HUES48 (cell line): ENCODE results near the gene PPY.
"Not testable (repeated sequence)": the region's sequence is repeated elsewhere in the genome, so short reads cannot be mapped to it uniquely, and the experiment has no call there.

ENCODE experiments used
- H3K27ac ChIP-seq: one replicate; pipeline ENCODE4 v1.7.0; 2013; ENCODE audit warnings: low read depth, low read length, inconsistent platforms
- H3K27me3 ChIP-seq: 2 replicates; pipeline ENCODE4 v1.6.1; 2013; ENCODE audit warnings: mild to moderate bottlenecking, low read length; ENCODE audit not compliant: control insufficient read depth, insufficient read depth
- H3K36me3 ChIP-seq: 2 replicates; pipeline ENCODE4 v1.6.1; 2013; ENCODE audit warnings: low read length; ENCODE audit not compliant: control insufficient read depth, insufficient read depth
- H3K4me1 ChIP-seq: 2 replicates; pipeline ENCODE4 v1.6.1; 2013; ENCODE audit warnings: mild to moderate bottlenecking, low read length; ENCODE audit not compliant: control insufficient read depth, insufficient read depth
- H3K4me3 ChIP-seq: 2 replicates; pipeline ENCODE4 v1.5.1; 2013; ENCODE audit warnings: mild to moderate bottlenecking, low read depth, low read length
- H3K9ac ChIP-seq: 2 replicates; pipeline ENCODE4 v1.6.1; 2013; ENCODE audit warnings: mild to moderate bottlenecking, low read depth, low read length, moderate library complexity
- H3K9me3 ChIP-seq: 2 replicates; pipeline ENCODE4 v1.6.1; 2013; ENCODE audit warnings: low read length; ENCODE audit not compliant: control insufficient read depth, insufficient read depth

PPY gene

DNA sequence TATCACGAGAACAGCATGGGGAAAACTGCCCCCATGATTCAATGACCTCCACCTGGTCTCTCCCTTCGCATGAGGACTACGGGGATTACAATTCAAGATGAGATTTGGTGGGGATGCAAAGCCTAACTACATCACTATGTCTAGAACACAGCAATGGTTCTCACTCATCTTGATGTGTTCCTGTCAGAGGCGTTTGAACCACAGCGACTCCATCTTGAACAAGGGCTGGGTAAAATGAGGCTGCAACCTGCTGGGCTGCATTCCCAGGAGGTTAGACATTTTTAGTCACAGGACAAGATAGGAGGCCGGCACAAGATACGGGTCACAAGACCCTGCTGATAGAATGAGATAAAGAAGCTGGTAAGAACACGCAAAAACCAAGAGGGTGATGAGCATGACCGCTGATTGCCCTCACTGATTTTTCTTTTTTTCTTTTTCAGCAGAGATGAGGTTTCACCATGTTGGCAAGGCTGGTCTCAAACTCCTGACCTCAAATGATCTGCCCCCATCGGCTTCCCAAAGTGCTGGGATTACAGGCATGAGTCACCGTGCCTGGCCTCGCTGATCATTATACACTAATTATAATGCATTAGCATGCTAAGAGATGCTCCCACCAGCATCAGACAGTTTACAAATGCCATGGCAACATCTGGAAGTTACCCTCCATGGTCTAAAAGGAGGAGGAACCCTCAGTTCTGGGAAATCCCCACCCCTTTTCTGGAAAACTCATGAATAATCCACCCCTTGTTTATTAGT, 3.0 kb upstream of the PPY start:
- H3K36me3 ChIP-seq = no peaks in the 10 kb centered on the region
- H3K27ac ChIP-seq = no peak overlapping the region
- no peaks in the 10 kb centered on the region; the same call in 1 of the 2 replicates for H3K4me1 ChIP-seq
- H3K4me3 ChIP-seq = no peak overlapping the region
- H3K27me3 ChIP-seq = peaks cover 6% of the 10 kb centered on the region
- no peaks in the 10 kb centered on the region for H3K9me3 ChIP-seq
- H3K9ac ChIP-seq = no peak overlapping the region

DNA sequence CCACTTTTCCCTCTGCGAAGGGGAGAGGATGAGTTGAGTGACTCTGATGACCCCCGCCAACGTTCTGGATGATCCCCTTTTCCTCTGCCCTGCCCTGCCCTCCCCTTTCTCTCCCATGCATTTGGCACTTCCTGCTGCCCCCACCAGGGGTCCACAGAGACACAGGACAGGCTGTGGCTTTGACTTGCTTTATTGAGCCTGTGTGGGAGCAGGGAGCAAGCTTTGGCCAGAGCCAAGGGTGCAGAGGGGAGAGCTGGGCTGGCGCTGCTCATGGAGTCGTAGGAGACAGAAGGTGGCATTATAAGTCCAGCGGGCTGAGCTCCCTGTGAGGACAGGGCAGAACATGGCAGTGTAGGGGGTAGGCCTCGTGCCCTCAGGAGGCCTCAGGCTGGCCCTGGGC, 1.6 kb downstream of the PPY start:
- no peak overlapping the region for H3K4me3 ChIP-seq
- no peaks in the 10 kb centered on the region; the same call in 1 of the 2 replicates for H3K4me1 ChIP-seq
- H3K9ac ChIP-seq = no peak overlapping the region
- no peak overlapping the region for H3K27ac ChIP-seq
- H3K27me3 ChIP-seq = peaks cover 37% of the 10 kb centered on the region
- no peaks in the 10 kb centered on the region for H3K36me3 ChIP-seq
- no peaks in the 10 kb centered on the region for H3K9me3 ChIP-seq

DNA sequence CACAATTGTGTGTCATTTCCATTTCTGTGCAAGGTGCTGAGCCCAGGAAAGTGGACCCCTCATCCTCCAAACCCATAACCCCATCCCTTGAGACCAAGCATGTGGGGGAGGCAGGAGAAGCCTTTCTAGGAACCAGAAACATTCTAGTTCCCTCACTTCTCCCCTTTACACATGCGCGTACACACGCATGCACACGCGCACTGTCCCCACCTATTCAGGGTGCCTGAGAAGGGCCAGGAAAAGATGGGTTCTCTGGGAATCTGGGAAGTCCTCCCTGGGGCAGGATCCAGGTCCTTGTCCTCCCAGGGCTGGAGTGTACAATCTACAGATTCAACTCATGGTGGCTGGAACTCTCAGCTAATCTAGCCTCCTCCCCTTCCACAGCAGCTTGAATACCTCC, 2.4 kb downstream of the PPY start:
- Histone ChIP-seq H3K4me3 (no peak overlapping the region), H3K27me3 (peaks cover 37% of the 10 kb centered on the region), H3K9me3 (no peaks in the 10 kb centered on the region), H3K36me3 (no peaks in the 10 kb centered on the region), H3K9ac (no peak overlapping the region), H3K27ac (no peak overlapping the region), H3K4me1 (no peaks in the 10 kb centered on the region; the same call in 1 of the 2 replicates)

DNA sequence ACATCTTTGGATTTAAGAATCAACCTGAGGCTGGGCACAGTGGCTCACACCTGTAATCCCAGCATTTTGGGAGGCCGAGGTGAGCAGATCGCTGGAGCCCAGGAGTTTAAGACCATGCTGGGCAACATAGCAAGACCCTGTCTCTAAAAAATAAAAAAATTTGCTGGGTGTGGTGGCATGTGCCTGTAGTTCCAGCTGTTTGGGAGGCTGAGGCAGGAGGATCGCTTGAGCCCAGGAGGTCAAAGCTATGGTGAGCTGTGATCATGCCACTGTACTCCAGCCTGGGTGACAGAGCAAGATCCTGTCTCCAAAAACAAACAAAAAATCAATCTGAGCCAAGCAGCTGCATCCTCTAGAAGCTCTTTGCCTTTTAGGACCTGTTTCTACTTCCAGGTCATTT, 2.8 kb downstream of the PPY start:
- not testable (repeated sequence) for H3K9me3 ChIP-seq, H3K9ac ChIP-seq, H3K36me3 ChIP-seq, H3K4me3 ChIP-seq, H3K27ac ChIP-seq, H3K4me1 ChIP-seq
- peaks cover 37% of the 10 kb centered on the region for H3K27me3 ChIP-seq

DNA sequence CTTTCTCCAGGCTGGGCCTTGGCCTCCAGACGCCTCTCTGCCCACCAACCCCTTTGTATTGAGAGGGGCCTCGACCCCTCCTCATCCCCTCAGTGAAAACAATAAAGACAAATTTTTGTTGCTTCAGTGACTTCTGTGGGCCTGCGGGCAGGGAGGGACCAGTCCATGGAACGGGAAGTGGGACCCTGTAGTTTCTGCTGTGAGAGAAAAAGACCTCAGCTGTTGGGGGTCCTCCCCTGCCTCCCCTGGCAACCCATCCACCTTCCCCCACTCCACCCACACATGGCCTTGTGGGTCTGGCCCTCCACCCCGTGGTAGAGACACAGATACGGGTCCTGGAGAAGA, 3.5 kb downstream of the PPY start:
- Histone ChIP-seq H3K9ac (no peak overlapping the region), H3K27ac (no peak overlapping the region), H3K9me3 (no peaks in the 10 kb centered on the region), H3K4me3 (no peak overlapping the region), H3K4me1 (no peaks in the 10 kb centered on the region; the same call in 1 of the 2 replicates), H3K36me3 (no peaks in the 10 kb centered on the region), H3K27me3 (peaks cover 37% of the 10 kb centered on the region)

DNA sequence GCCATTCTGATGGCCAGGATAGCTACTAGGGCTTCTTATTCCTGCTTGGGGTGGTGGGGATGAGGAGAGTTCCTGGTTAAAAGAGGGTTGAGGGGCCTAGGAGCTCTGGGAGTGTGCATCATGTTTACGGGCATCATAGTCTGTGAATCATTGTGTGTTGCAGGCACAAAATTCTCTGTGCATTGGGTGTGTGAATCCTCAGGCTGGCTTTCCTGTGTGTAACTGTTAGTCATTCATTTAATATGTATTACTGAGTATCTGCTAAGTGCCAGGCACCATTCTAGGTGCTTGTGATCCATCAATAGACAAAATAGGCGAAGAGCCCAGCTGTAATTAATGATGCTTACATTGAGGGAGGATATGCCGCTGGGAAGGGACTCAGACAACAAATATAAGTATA, 5.8 kb downstream of the PPY start:
- Histone ChIP-seq H3K27ac (no peak overlapping the region), H3K9me3 (no peaks in the 10 kb centered on the region), H3K36me3 (no peaks in the 10 kb centered on the region), H3K4me3 (no peak overlapping the region), H3K4me1 (no peaks in the 10 kb centered on the region), H3K27me3 (peaks cover 37% of the 10 kb centered on the region), H3K9ac (no peak overlapping the region)

DNA sequence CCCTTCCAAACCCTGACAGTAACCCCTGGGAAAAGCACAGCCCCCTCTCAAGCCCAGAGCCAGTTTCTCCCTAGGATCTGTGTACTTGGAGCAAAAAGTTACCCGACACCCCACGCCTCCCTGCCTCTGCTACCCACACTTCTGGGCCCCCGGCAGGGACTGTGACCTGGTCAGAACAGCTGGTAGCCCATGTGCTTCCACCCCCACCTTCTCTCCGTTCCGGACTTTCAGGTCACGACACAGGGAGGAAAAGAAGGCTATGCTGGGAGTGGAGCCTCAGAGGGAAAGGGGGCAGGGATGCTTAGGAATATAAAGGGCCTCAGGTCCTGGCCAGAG, 6.4 kb downstream of the PPY start:
- Histone ChIP-seq H3K36me3 (no peaks in the 10 kb centered on the region), H3K27ac (no peak overlapping the region), H3K27me3 (peaks cover 37% of the 10 kb centered on the region), H3K9me3 (no peaks in the 10 kb centered on the region), H3K4me3 (no peak overlapping the region), H3K9ac (no peak overlapping the region), H3K4me1 (no peaks in the 10 kb centered on the region)

DNA sequence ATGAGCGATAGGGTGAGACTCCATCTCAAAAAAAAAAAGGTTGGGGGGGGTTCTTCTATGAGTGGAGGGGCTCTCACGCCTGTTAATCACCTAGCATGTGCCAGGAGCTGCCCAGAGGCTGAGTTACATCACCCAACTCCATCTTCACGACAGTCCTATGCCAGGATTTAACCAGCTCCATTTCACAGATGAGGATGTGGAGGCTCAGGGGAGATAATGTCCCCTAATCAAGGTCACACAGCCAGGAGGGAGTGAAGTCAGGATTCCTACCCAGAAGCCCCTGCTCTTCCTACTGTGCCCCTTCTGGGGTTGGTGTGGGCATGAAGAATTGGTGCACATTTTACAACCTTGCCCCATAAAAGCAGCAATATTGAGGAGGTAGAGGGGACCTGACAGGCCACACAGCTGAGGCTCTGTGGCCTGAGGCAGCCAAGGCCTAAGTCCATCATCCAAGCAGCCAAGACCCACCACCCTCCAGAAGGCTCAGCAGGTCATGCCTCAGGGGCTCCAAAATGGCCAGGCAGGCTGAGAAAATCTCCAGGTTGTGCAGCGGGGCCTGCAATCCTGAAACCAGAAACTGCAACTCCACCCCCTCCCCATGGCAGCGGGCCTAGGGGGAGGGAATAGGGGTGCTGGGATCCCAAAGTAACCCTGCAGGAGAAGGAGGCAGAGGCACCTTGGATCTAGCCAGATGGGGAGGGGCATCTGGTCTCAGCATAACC, 6.9 kb downstream of the PPY start:
- Histone ChIP-seq H3K9ac (no peak overlapping the region), H3K36me3 (no peaks in the 10 kb centered on the region), H3K9me3 (no peaks in the 10 kb centered on the region), H3K4me3 (no peak overlapping the region), H3K27me3 (peaks cover 37% of the 10 kb centered on the region), H3K27ac (no peak overlapping the region), H3K4me1 (no peaks in the 10 kb centered on the region)

DNA sequence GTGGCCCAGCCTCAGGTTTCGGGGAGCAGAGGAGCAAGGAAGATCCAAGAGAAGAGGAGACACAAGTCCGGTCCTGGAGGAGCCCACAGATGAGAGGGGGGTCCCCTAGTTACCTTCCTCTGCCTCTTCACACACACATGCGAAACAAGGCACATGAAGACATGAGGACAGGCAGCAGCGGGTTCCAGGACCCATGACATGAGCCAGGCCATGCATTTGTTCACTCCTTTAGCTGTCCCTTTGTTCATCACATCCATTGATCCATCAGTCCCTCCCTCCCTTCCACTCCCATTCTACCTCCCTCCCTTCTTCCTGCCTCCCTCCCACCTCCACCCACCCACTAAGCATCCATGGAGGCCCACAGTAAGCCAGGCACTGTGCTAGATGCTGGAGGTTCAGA, 9.4 kb downstream of the PPY start:
- Histone ChIP-seq H3K36me3 (no peaks in the 10 kb centered on the region), H3K4me3 (no peak overlapping the region), H3K9ac (no peak overlapping the region), H3K27ac (no peak overlapping the region), H3K9me3 (no peaks in the 10 kb centered on the region), H3K27me3 (peaks cover 27% of the 10 kb centered on the region), H3K4me1 (no peaks in the 10 kb centered on the region)

DNA sequence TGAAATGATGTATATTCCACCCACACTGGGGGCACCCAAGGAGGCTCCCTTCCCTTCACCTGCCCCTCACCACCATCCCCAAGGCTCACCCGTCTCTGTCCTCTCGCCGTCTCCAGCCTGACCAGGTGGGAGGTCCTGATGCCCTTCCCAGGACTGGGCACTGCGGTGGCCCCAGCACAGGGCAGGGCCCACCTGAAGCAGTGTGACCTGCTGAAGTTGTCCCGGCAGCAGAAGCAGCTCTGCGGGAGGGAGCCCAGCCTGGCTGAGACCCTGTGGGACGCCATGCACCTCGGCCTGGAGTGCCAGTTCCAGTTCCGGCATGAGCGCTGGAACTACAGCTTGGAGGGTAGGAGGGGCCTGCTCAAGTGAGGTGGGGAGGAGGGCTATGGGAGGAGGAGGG, 9.9 kb downstream of the PPY start:
- Histone ChIP-seq H3K4me3 (no peak overlapping the region), H3K36me3 (no peaks in the 10 kb centered on the region), H3K9me3 (no peaks in the 10 kb centered on the region), H3K27ac (no peak overlapping the region), H3K9ac (no peak overlapping the region), H3K4me1 (no peaks in the 10 kb centered on the region), H3K27me3 (peaks cover 26% of the 10 kb centered on the region)

DNA sequence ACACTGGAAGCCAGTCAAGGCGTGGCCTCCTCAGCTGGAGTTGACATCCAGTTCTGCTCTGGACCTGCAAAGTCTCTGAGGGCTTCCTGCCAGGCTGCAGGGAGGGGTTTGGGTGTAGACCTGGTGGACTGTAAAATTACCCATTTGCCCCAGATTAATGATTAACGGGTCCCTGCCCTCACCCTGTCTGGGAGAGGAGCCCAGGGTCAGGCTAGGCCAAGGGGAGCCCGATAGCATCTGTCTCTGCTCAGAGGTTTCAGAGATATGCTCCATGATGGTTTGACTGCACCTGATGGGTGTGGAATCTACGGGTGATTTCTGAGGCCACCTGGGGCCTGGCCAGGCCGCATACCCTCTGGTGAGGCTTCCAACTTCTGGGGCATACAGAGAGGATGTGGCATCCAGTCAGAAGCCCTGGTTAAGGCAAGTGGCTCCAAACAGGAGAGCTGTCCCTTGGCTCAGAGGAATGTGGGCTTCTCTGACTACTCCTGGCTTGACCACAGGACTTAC, 11.2 kb downstream of the PPY start:
- Histone ChIP-seq H3K36me3 (no peaks in the 10 kb centered on the region), H3K4me3 (no peak overlapping the region), H3K4me1 (no peaks in the 10 kb centered on the region), H3K9me3 (no peaks in the 10 kb centered on the region), H3K27me3 (peaks cover 26% of the 10 kb centered on the region), H3K9ac (no peak overlapping the region), H3K27ac (no peak overlapping the region)
